ENCODE results near the gene TTC34. TPM values are rescaled to one million over a fixed set of nuclear protein-coding genes. Genes with fewer than 3 reads are reported as not detected.

TTC34 gene
- total and polyA plus RNA-seq, 2 of the 4 experiments (the other 2 are of a cell fraction), result under 0.01 to 0.09 TPM

DNA sequence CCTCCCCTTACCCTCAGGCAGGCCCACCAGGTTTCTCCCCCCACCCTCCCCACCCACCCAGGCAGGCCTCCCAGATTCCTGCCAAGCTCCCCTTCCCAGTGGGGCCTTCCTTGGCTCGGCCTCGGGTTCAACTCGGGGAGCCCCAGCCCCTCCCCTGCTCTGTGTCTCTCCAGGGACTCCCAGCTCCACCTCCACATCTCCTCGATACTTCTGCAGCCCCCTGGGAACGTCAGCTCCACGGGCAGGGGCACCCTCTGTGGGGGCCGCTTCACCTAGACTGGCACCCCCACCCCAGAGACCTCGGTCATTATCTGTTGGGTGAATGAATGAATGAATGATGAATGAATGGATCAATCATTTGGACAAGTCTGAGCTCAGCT is 169.5 kb downstream of the TTC34 start:
- Histone ChIP-seq H3K36me3 (ENCODE audit: control insufficient read depth, insufficient read depth, low read length) (no peaks in the 10 kb centered on the region), H2BK5ac (ENCODE audit: low read depth, low read length, poor library complexity, severe bottlenecking) (no peak overlapping the region), H3K18ac (ENCODE audit: low read depth, low read length) (no peak overlapping the region), H2BK20ac (ENCODE audit: low read depth, low read length) (no peak overlapping the region), H3K56ac (ENCODE audit: extremely low read depth, insufficient read depth, low read length) (no peak overlapping the region), H2BK15ac (ENCODE audit: low read depth, low read length) (no peak overlapping the region), H2BK120ac (ENCODE audit: low read depth, low read length) (no peak overlapping the region), H3K4me3 (ENCODE audit: insufficient read depth, low read depth, low read length) (no peak overlapping the region), H3K27ac (ENCODE audit: insufficient read depth, low read length) (no peak overlapping the region), H3K14ac (replicated peaks; ENCODE audit: low read depth, low read length) (no peak overlapping the region), H4K91ac (ENCODE audit: insufficient read depth, low read depth, low read length) (no peak overlapping the region), H4K8ac (ENCODE audit: low read depth in 2 of 2, low read length in 2 of 2) (no peak overlapping the region), H3K23ac (ENCODE audit: low read depth, low read length) (no peak overlapping the region), H2AK9ac (replicated peaks; ENCODE audit: low read depth, low read length, poor library complexity) (no peak overlapping the region), H4K20me1 (ENCODE audit: insufficient read depth, low read length) (no peaks in the 10 kb centered on the region), H3K27me3 (ENCODE audit: control insufficient read depth, insufficient read depth, low read length) (peaks cover 12% of the 10 kb centered on the region), H2AK5ac (ENCODE audit: low read depth, low read length) (no peak overlapping the region), H4K5ac (ENCODE audit: low read depth, low read length) (no peak overlapping the region), H2AFZ (replicated peaks; ENCODE audit: low read length, poor library complexity) (no peak overlapping the region), H3K9me1 (ENCODE audit: insufficient read depth, low read length) (no peaks in the 10 kb centered on the region), H3K4me2 (ENCODE audit: low read depth, low read length) (no peak overlapping the region), H3K9me3 (ENCODE audit: control insufficient read depth, insufficient read depth, low read length) (peaks cover 4% of the 10 kb centered on the region; the same call in 1 of the 2 replicates), H3K79me1 (ENCODE audit: low read depth in 1 of 2, low read length in 2 of 2) (no peaks in the 10 kb centered on the region), H3K4ac (ENCODE audit: low read depth, low read length) (no peak overlapping the region), H3K4me1 (ENCODE audit: control insufficient read depth, insufficient read depth, low read length) (no peaks in the 10 kb centered on the region), H3K9ac (ENCODE audit: low read depth, low read length) (no peak overlapping the region)
- WGBS, 2 experiments (ENCODE audit: extremely low coverage in 2 of 2, insufficient read length in 1 of 2), result no CpG with 5 or more reads among the region's 8 CpGs
- dilution Hi-C loops (cut with HindIII; ENCODE audit: low sequenced_read_pairs, unreplicated experiment), result no loop called here
- TF ChIP-seq SMC3 (IDR thresholded peaks at IDR 0.05; ENCODE audit: low read depth, low read length) (no peak), RFX5 (IDR thresholded peaks at IDR 0.05; ENCODE audit: low read depth, low read length) (no peak), FOS (IDR thresholded peaks at IDR 0.05; ENCODE audit: low read depth, low read length) (no peak), MAZ (IDR thresholded peaks at IDR 0.05; ENCODE audit: borderline replicate concordance, low read depth, low read length) (no peak), RAD21 (IDR thresholded peaks at IDR 0.05; ENCODE audit: low read length) (no peak)
- TF ChIP-seq, protein P1, sequence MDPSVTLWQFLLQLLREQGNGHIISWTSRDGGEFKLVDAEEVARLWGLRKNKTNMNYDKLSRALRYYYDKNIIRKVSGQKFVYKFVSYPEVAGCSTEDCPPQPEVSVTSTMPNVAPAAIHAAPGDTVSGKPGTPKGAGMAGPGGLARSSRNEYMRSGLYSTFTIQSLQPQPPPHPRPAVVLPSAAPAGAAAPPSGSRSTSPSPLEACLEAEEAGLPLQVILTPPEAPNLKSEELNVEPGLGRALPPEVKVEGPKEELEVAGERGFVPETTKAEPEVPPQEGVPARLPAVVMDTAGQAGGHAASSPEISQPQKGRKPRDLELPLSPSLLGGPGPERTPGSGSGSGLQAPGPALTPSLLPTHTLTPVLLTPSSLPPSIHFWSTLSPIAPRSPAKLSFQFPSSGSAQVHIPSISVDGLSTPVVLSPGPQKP (IDR thresholded peaks at IDR 0.05; ENCODE audit: borderline replicate concordance, low read depth, low read length), result no peak
- ATAC-seq (ENCODE audit: low read depth) (no peak), DNase-seq (no peak)
- no TSS peak for BruUV-seq (replicated peaks)
- ChIA-PET POLR2A (ENCODE audit: unreplicated experiment) (no interaction called here), CTCF (no interaction called here)
- in situ Hi-C loops (cut with MboI; ENCODE audit: low sequenced_read_pairs), result no loop called here
- intact Hi-C loops (cut with micrococcal nuclease), result no loop called here
